GM12878 (cell line): Measurements from ENCODE around the gene NUBPL. TPM values are rescaled to one million over a fixed set of nuclear protein-coding genes. Genes with fewer than 3 reads are reported as not detected.

Experiments used
- ATAC-seq: fragments of 200-7000 bp; cut with Tn5 transposase; 3 replicates; pipeline ENCODE4 v1.9.1; 2020; ENCODE audit warnings: mild to moderate bottlenecking, moderate library complexity
- BruUV-seq: library from RNA; stranded (reverse); fragments of 400-500 nt; replicated peaks from 2 replicates; lab custom pipeline; 2021; lab: Mats Ljungman, UMichigan
- CTCF ChIA-PET: fragments of 300-600 bp; sonication (Branson Sonifier 250); formaldehyde crosslinking; extraction: SDS; loops from one replicate; lab custom pipeline; 2021; ENCODE audit warnings: inconsistent platforms; lab: Yijun Ruan, JAX
- POLR2A ChIA-PET: fragments of 350-600 bp; formaldehyde crosslinking; extraction: SDS; loops from one replicate; lab custom pipeline; 2021; ENCODE audit warnings: inconsistent platforms; lab: Charles Lee
- RAD21 ChIA-PET: fragments of 300-600 bp; sonication (Branson Sonifier 250); formaldehyde crosslinking; loops from one replicate; lab custom pipeline; 2023; ENCODE audit warnings: antibody characterized with exemption; ENCODE audit not compliant: unreplicated experiment; lab: Charles Lee
- SMC1A ChIA-PET: fragments of 300-600 bp; sonication (Branson Sonifier 250); formaldehyde crosslinking; loops from one replicate; lab custom pipeline; 2023; ENCODE audit not compliant: unreplicated experiment, uncharacterized antibody; lab: Charles Lee
- DNase-seq: peaks from one replicate; pipeline ENCODE4 v3.0.0-alpha.2; 2011; ENCODE audit warnings: low read depth, low spot score
- FAIRE-seq: peaks from 3 replicates; lab custom pipeline; 2011; peaks lifted over from hg19 to GRCh38; lab: Jason Lieb, UNC
- H2AFZ ChIP-seq: 2 replicates; pipeline ENCODE4 v1.6.0; 2011; ENCODE audit warnings: low read depth, low read length, control low read depth; ENCODE audit not compliant: control insufficient read depth
- H3K27ac ChIP-seq: 2 replicates; pipeline ENCODE4 v1.5.1; 2011; ENCODE audit warnings: control low read depth; ENCODE audit not compliant: control insufficient read depth, insufficient read depth
- H3K27me3 ChIP-seq, 2 experiments: replicated peaks in 1 of 2; 2 replicates each; pipeline versions ENCODE4 v1.6.0 to v1.6.1; 2011; ENCODE audit warnings: low read length in 1 of 2; ENCODE audit not compliant: control insufficient read depth in 2 of 2, insufficient read depth in 2 of 2
- H3K36me3 ChIP-seq, 2 experiments: 2 replicates each; pipeline ENCODE4 v1.5.1; 2011; ENCODE audit warnings: low read length in 1 of 2; ENCODE audit not compliant: control insufficient read depth in 2 of 2, insufficient read depth in 2 of 2
- H3K4me1 ChIP-seq: 2 replicates; pipeline ENCODE4 v1.6.1; 2011; ENCODE audit warnings: mild to moderate bottlenecking, low read length, moderate library complexity, mixed read lengths; ENCODE audit not compliant: control insufficient read depth, insufficient read depth
- H3K4me2 ChIP-seq: 2 replicates; pipeline ENCODE4 v1.6.0; 2011; ENCODE audit warnings: control low read depth; ENCODE audit not compliant: control insufficient read depth, insufficient read depth
- H3K4me3 ChIP-seq: fragments of 200-600 bp; sonication (generic); 2 replicates; pipeline ENCODE4 v1.5.1; 2016
- H3K79me2 ChIP-seq: 2 replicates; pipeline ENCODE4 v1.6.0; 2011; ENCODE audit warnings: low read length; ENCODE audit not compliant: control insufficient read depth, insufficient read depth
- H3K9ac ChIP-seq: 2 replicates; pipeline ENCODE4 v1.8.0; 2011; ENCODE audit warnings: low read length, control low read depth, mixed read lengths; ENCODE audit not compliant: control insufficient read depth, insufficient read depth
- H3K9me3 ChIP-seq: replicated peaks from 3 replicates; pipeline ENCODE4 v1.5.1; 2011; ENCODE audit warnings: mild to moderate bottlenecking, low read length; ENCODE audit not compliant: control insufficient read depth, insufficient read depth
- H4K20me1 ChIP-seq: 2 replicates; pipeline ENCODE4 v1.6.0; 2011; ENCODE audit not compliant: control insufficient read depth, insufficient read depth
- CBFB ChIP-seq: IDR thresholded peaks from 2 replicates; pipeline ENCODE4 v1.6.1; 2016; ENCODE audit warnings: antibody characterized with exemption, low read depth
- CHD4 ChIP-seq: fragments of 200-600 bp; sonication (generic); IDR thresholded peaks from 2 replicates; pipeline ENCODE4 v1.6.1; 2016; ENCODE audit warnings: mild to moderate bottlenecking
- DPF2 ChIP-seq: fragments of 450-650 bp; IDR thresholded peaks from 2 replicates; pipeline ENCODE4 v1.6.1; 2017; ENCODE audit warnings: mild to moderate bottlenecking
- ELK1 ChIP-seq: IDR thresholded peaks from 2 replicates; pipeline ENCODE4 v1.6.1; 2012; ENCODE audit warnings: low read depth, low read length, improper control_type of control experiment
- GATAD2B ChIP-seq: fragments of 450-650 bp; conservative IDR thresholded peaks from 2 replicates; pipeline ENCODE4 v1.6.1; 2017; ENCODE audit warnings: low read depth, mild to moderate bottlenecking, moderate library complexity
- HDAC2 ChIP-seq: fragments of 200-600 bp; sonication (generic); IDR thresholded peaks from 2 replicates; pipeline ENCODE4 v1.6.1; 2017
- JUND ChIP-seq: IDR thresholded peaks from 2 replicates; pipeline ENCODE4 v1.6.1; 2012; ENCODE audit warnings: low read depth, mild to moderate bottlenecking, low read length, improper control_type of control experiment, moderate library complexity
- KLF5 ChIP-seq: fragments of 450-650 bp; IDR thresholded peaks from 2 replicates; pipeline ENCODE4 v1.6.1; 2014; ENCODE audit warnings: mild to moderate bottlenecking; ENCODE audit not compliant: partially characterized antibody
- LARP7 ChIP-seq: fragments of 450-650 bp; IDR thresholded peaks from 2 replicates; pipeline ENCODE4 v1.6.1; 2017; ENCODE audit warnings: mild to moderate bottlenecking
- RELB ChIP-seq: fragments of 450-650 bp; IDR thresholded peaks from 2 replicates; pipeline ENCODE4 v1.6.1; 2017; ENCODE audit warnings: low read depth, mild to moderate bottlenecking, moderate library complexity
- ZBED1 ChIP-seq: IDR thresholded peaks from 2 replicates; pipeline ENCODE4 v1.6.1; 2016; ENCODE audit warnings: borderline replicate concordance
- ZNF24 ChIP-seq: fragments of 450-650 bp; IDR thresholded peaks from 2 replicates; pipeline ENCODE4 v1.6.1; 2017; ENCODE audit warnings: antibody characterized with exemption, mild to moderate bottlenecking
- WGBS: methylation state at CpG from one replicate; pipeline ENCODE4 v1.1.6; 2016; ENCODE audit warnings: low lambda C conversion rate; ENCODE audit not compliant: insufficient replicate concordance, insufficient coverage; ENCODE audit errors: missing lambda C conversion rate; 5-methylcytosine and 5-hydroxymethylcytosine counted together
- in situ Hi-C: fragments of 300-500 bp; cut with MboI; formaldehyde crosslinking; loops from 9 replicates; pipeline ENCODE4 v1.14.3; 2018; ENCODE audit warnings: mixed read lengths
- intact Hi-C: fragments of 100-400 bp; cut with micrococcal nuclease; formaldehyde crosslinking; loops from one replicate; pipeline ENCODE4 v1.14.2; 2022; ENCODE audit not compliant: unreplicated experiment
- polyA plus RNA-seq, 11 experiments: library from polyadenylated mRNA; depleted of rRNA in 4 of 11; unstranded in 6 of 11; stranded (reverse) in 5 of 11; fragments of >200 nt; fragmentation: Nextera tagmentation in 4 of 11; fragmentation: Illumina TruSeq in 1 of 11; extraction: Ambion mirVana in 4 of 11; extraction: Trizol in 1 of 11; gene quantifications; 1 replicate in 1 of 11; 2 replicates in 10 of 11; pipeline versions ENCODE4 v1.2.1 to v1.2.3, GENCODE V29; 2011 to 2016; ENCODE audit warnings: inconsistent platforms in 2 of 11, missing spikeins in 2 of 11, low read depth in 1 of 11
- total RNA-seq, 4 experiments: library from RNA; depleted of rRNA in 3 of 4; stranded (reverse); fragments of >200 nt in 3 of 4; fragmentation: Illumina TruSeq in 1 of 4; extraction: Trizol in 1 of 4; gene quantifications; 2 replicates each; pipeline versions ENCODE4 v1.2.1 to v1.2.3, GENCODE V29; 2013 to 2021

NUBPL gene
- total and polyA plus RNA-seq, 10 of the 15 experiments (the other 5 are each of a cell fraction or from before 2014, with no cell fraction given), result 3.4 to 11.6 (median 8.1) TPM

- H3K9me3 ChIP-seq, result no peaks in the 10 kb centered on the region
- H4K20me1 ChIP-seq, result no peaks in the 10 kb centered on the region
- H3K79me2 ChIP-seq, result no peaks in the 10 kb centered on the region
- ATAC-seq (no peak), FAIRE-seq (no peak), DNase-seq (no peak)
- H3K4me1 ChIP-seq, result no peaks in the 10 kb centered on the region
- ChIA-PET SMC1A (interaction anchor here (1.3 to 2.0 kb wide), 2 partner anchors 13 to 16 kb away, joined by 4 to 7 read pairs; no protein-coding TSS in a partner anchor), CTCF (interaction anchor here (0.7 kb wide), 1 partner anchor 193 kb away, joined by 3 read pairs; no protein-coding TSS in a partner anchor), POLR2A (no interaction called here), RAD21 (no interaction called here)
- H3K4me2 ChIP-seq, result no peak overlapping the region
- H3K9ac ChIP-seq, result no peak overlapping the region
- no peak overlapping the region for H3K4me3 ChIP-seq
- H3K27me3 ChIP-seq, result no peaks in the 10 kb centered on the region
- no peak overlapping the region for H3K27ac ChIP-seq
- H2AFZ ChIP-seq, result no peak overlapping the region
- BruUV-seq, result no TSS peak
- in situ Hi-C loops, result no loop called here
- no peaks in the 10 kb centered on the region; a peak in 1 of 4 replicates for H3K36me3 ChIP-seq
- 45% methylated on average over 3 of the region's 3 CpGs for WGBS
- TF ChIP-seq KLF5 (no peak), GATAD2B (no peak), JUND (no peak), ELK1 (no peak), ZNF24 (no peak), ZBED1 (no peak), LARP7 (no peak), HDAC2 (no peak), CHD4 (no peak), RELB (no peak), CBFB (no peak), DPF2 (no peak)
- TF ChIP-seq, all 136 proteins: peak for 0
- intact Hi-C loops, result no loop called here
These were observed 17.1 kb downstream of the NUBPL start for GRCh38 chr14:31578266-31578665.
